HG03139 (cell line): Measurements from ENCODE around the gene TUBA1B.
"Not testable (repeated sequence)": the region's sequence is repeated elsewhere in the genome, so short reads cannot be mapped to it uniquely, and the experiment has no call there.

Experiments used
- ATAC-seq: cut with Tn5 transposase; IDR thresholded peaks from one replicate; pipeline ENCODE4 v1.9.1; 2021; ENCODE audit not compliant: unreplicated experiment

Gene TUBA1B

GRCh38 chr12:49131051-49131893, at the start of gene TUBA1B:
TSS of gene TUBA1B (minus strand) at chr12:49131395. CDS start at chr12:49131300, 95 bp downstream.
- peak; percentile 66 for ATAC-seq

DNA sequence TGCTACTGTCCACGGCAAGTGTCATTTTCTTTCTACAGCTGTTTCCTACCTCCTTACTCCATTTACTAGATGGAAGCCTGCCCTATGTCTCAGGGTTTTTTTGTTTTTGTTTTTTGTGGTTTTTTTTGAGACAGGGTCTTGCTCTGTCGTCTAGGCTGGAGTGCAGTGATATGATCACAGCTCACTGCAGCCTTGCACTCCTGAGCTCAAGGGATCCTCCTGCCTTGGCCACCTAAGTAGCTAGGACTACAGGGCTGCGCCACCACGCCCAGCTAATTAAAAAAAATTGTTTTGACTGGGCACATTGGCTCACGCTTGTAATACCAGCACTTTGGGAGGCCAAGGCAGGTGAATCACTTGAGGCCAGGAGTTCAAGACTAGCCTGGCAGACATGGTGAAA, 43.0 kb upstream of the TUBA1B start:
- no peak for ATAC-seq

DNA sequence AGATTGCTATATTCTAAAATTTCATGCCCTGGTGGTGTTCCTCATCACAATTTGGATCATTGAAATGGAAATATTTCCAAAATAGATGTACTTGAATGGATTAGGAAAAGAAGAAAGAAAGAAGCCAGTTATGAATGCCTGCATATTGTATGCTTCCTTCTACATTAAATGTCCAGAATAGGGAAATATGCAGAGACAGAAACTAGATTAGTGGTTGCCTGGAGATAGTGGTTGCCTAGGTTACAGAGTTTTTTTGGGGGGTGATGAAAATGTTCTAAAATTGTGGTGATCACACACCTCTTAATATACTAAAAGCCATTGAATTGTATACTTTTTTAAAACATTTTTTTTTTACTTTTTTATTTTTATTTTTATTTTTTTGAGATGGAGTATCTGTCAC, 39.7 kb upstream of the TUBA1B start:
- no peak for ATAC-seq

GRCh38 chr12:49165114-49165513, 33.9 kb upstream of the TUBA1B start:
- ATAC-seq = no peak

DNA sequence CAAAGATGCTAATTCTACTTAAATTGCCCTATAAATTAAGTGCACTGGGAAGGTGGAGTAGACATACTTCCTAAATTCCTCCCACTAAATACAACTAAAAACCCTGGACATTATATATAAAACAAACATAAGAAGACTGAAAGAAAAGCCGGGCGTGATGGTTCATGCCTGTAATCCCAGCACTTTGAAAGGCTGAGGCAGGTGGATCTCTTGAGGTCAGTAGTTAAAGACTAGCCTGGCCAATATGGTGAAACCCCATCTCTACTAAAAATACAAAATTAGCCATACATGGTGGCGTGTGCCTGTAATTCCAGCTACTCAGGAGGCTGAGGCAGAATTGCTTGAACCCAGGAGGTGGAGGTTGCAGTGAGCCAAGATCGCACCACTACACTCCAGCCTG, 30.7 kb upstream of the TUBA1B start:
- ATAC-seq = not testable (repeated sequence)

GRCh38 chr12:49161092-49161795, 30.0 kb upstream of the TUBA1B start:
- ATAC-seq = no peak

GRCh38 chr12:49160399-49160798, 29.2 kb upstream of the TUBA1B start:
- ATAC-seq = no peak

GRCh38 chr12:49154221-49154620, 23.0 kb upstream of the TUBA1B start:
- ATAC-seq = no peak

GRCh38 chr12:49147384-49147783, 16.2 kb upstream of the TUBA1B start:
- no peak for ATAC-seq

DNA sequence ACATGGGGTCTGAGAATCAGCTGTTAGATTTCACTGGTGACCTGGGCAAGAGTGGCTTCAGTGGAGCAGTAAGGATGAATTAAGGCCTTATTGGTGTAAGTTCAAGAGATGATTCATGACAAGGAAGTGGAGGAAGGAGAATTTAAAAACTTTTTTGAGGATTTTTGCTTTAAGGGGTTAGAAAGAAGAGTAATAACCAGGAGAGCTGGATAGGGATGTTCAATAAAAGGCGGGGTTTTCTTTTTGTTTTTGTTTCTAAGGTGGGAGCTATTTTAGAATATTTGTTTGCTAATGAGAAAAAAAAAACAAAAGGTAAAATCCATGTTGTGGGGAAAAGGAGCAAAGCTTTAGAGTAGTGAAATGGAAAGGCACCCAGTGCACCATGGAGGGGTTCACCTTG, 15.2 kb upstream of the TUBA1B start:
- ATAC-seq = no peak

GRCh38 chr12:49144384-49144783, 13.2 kb upstream of the TUBA1B start:
- no peak for ATAC-seq

GRCh38 chr12:49138999-49139398, 7.8 kb upstream of the TUBA1B start:
- no peak for ATAC-seq

DNA sequence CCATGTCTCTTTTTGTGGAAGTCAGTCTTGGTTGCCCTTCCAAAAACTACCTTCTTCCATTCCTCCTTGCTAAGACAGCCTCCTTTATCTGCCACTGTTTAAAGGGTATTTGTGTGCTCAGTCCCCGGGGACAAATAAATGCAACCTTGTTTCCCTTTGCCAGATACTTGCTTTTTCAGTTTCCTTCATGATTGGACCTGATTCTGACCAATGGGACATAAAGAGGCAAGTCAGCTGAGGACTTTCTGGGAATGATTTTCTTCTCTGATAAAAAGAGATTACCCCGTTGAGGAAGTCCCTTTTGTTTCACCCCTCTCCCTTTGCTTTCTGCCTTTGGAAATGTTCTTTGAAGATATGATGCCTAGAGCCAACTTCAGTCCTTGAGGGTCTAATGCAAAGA, 7.4 kb upstream of the TUBA1B start:
- no peak for ATAC-seq

GRCh38 chr12:49137476-49137875, 6.3 kb upstream of the TUBA1B start:
- ATAC-seq = no peak

DNA sequence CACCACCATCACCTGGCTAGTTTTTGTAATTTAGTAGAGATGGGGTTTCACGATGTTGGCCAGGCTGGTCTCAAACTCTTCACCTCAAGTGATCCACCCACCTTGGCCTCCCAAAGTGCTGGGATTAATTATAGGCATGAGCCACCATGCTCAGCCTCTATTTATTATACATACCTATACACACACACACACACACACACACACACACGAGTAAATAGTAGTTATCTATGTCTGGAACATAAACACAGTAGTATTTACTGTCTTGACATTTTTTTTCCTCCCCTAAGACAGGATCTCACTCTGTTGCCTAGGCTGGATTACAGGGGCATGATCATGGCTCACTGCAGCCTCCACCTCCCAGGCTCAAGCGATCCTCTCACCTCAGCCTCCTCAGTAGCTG, 5.8 kb upstream of the TUBA1B start:
- ATAC-seq = not testable (repeated sequence)

DNA sequence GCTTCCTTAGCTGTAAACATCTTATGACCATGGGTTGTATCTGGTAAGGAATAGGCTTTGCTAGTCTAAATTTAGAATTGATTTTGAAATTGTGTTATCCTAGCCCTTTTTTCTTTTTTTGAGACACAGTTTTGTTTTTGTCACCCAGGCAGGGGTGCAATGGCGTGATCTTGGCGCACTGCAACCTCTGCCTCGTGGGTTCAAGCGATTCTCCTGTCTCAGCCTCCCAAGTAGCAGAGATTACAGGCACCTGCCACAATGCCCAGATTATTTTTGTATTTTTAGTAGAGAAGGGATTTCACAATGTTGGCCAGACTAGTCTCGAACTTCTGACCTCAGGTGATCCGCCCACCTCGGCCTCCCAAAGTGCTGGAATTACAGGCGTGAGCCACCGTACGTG, 2.4 kb upstream of the TUBA1B start:
- no peak for ATAC-seq

- ATAC-seq = no peak
Observed at GRCh38 chr12:49133014-49133413, 1.8 kb upstream of the TUBA1B start.

- ATAC-seq = no peak
Observed at GRCh38 chr12:49131894-49132461, 783 bp upstream of the TUBA1B start.

DNA sequence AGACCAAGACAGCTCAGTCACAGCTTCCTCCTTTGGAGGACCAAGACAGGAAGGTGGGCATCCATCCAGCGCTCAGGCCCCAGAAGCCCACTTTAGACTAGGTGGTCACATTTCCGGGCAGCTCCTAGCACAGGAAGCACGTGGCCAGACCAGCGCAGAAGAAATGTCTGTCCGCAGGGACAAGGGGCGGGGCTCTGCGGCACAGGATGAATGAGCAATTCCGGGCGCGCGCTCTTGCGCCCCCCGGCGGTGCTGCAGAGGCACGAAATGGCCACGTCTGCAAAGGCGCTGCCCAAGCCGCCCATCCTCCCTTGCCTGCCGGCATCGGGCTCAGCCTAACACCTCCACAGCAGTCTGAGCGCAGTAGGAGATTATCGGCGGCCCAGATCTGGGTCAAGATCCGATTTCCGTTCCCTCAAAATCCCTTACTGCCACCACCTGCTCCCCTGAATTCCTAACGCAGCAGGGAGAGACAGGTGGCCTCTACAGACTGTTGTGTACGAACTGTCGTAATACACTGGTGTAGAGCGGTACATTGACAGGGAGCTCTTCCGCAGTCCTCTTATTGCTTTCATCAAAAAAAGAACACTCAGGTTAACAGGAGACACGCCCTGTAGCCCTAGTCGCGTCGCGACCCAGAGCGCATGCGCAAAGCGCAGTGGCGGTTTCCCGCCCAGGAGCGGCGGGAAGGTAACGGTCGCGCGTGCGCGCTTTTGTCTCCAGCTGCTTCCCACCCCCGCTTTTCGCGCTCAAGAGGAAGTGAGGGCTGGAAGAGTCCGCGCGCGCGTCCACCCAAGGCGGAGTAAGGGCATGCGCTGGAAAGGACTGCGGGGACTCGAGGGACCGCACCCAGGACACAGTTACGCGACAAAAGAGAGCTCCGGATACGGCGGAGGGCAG, 794 bp downstream of the TUBA1B start:
- peak; percentile 44 for ATAC-seq

GRCh38 chr12:49129332-49130150, 1.7 kb downstream of the TUBA1B start:
- ATAC-seq = no peak
